Measurements from ENCODE around the gene POTEM. TPM values are rescaled to one million over a fixed set of nuclear protein-coding genes. Genes with fewer than 3 reads are reported as not detected.
A peak's percentile ranks its signal among the peaks of the same experiment; 100 is the strongest.
"Not testable (repeated sequence)": the region's sequence is repeated elsewhere in the genome, so short reads cannot be mapped to it uniquely, and the experiment has no call there.

Gene POTEM
- total RNA-seq = not detected

DNA sequence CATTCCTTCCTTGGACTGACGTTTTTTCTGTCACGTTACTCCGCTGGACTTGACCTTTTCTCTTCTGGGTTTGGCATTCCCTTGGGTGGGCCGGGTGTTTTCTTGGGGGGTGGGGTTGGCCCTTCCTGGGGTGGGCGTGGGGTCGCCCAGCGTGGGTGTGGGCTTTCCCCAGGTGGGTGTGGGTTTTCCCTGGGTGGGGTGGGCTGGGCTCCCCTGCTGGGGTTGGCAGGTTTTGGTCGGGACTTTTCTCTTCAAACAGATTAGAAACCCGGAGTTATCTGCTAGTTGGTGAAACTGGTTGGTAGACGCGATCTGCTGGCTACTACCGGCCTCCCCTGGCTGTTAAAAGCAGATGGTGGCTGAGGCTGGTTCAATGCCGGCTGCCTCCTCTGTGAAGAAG lies at the start of gene POTEM:
Gene POTEM, plus strand, starts transcription at position 301 of the 400 bp plus-strand sequence. Its CDS starts 52 bp downstream, at position 353.
- H3K36me3 ChIP-seq; DNase-seq; ATAC-seq (ENCODE audit: low FRiP score in 2 of 2); H3K27ac ChIP-seq; H3K4me3 ChIP-seq; H3K4me1 ChIP-seq; H3K27me3 ChIP-seq; H3K9me3 ChIP-seq: not testable (repeated sequence)
- WGBS, 2 donors = no CpG with 5 or more reads among the region's 13 CpGs

GRCh38 chr14:18918345-18918744 lies 48.9 kb upstream of the POTEM start:
- not testable (repeated sequence) for H3K27me3 ChIP-seq; ATAC-seq (ENCODE audit: low FRiP score in 2 of 2); H3K4me3 ChIP-seq; DNase-seq; H3K9me3 ChIP-seq; H3K4me1 ChIP-seq; H3K27ac ChIP-seq; H3K36me3 ChIP-seq
- 88% methylated on average over 6 of the region's 8 CpGs; no CpG with 5 or more reads in 1 of the 2 donors for WGBS, 2 donors

DNA sequence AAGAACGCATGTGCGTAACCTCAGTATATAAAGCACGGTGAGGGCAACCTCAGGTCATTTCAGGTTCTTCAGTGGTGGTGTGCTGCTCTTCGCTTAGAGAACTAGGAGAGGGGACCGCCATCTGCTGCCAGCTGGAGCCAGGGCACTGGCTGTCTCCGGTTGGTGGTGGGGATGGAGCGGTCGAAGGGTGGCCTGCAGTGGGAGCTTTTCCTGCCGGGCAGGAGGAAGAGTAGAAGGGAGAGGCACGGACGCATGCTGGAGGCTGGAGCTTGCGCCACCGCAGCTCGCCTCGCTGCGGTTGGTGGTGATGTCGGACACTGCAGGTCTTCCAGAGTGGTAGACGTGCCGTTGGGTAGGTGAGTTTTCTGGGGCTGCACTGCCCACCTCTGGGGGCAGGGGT lies 47.2 kb upstream of the POTEM start:
- H3K36me3 ChIP-seq, H3K4me1 ChIP-seq, DNase-seq, H3K27ac ChIP-seq, H3K9me3 ChIP-seq, H3K27me3 ChIP-seq, H3K4me3 ChIP-seq: not testable (repeated sequence)
- peak; percentile 12 to 41 for ATAC-seq (ENCODE audit: low FRiP score in 2 of 2)
- WGBS, 2 donors = 93% methylated on average over 5 of the region's 19 CpGs; no CpG with 5 or more reads in 1 of the 2 donors

DNA sequence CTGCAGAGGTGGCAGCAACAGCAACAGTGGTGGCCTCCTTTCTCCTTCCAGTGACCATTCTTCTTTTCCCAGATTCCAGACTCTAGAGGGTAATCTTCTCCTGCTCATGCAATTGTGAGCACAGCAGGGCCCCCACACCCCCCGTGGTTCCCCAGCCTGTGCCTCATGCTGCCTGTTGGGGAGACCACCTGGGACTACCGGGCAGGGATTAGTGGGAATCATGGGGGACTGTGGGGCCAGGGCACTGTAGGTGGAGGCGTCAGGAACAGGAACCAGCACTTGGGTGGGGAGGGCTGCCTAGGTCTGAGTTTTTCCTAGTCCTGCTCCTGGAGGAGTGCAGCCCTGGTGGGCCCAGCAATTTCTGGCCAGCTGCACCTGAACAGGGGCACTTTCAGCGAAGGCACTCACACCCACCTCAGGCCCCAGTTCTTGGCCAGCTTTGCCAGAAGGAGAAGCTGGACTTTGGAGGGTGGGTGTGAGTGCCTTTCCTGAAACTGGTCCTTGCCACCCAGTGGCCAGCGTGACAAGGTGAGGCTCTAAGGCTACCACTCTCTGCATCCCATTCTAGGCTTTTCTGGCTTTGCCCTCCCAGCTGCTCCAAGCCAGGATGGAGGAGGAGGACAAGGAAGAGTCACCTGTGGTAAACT lies 46.1 kb upstream of the POTEM start:
- not testable (repeated sequence) for H3K4me1 ChIP-seq, H3K27me3 ChIP-seq, H3K4me3 ChIP-seq, H3K27ac ChIP-seq, H3K9me3 ChIP-seq, H3K36me3 ChIP-seq, DNase-seq
- ATAC-seq (ENCODE audit: low FRiP score in 2 of 2) = peak; percentile 35 to 69
- WGBS, 2 donors = 72 to 73% methylated on average over 2 of the region's 5 CpGs

GRCh38 chr14:18936848-18937247 lies 30.4 kb upstream of the POTEM start:
- not testable (repeated sequence) for H3K4me1 ChIP-seq; ATAC-seq (ENCODE audit: low FRiP score in 2 of 2); H3K27me3 ChIP-seq; DNase-seq; H3K27ac ChIP-seq; H3K9me3 ChIP-seq; H3K4me3 ChIP-seq; H3K36me3 ChIP-seq
- 100% methylated on average over 1 of the region's 9 CpGs; no CpG with 5 or more reads in 1 of the 2 donors for WGBS, 2 donors

DNA sequence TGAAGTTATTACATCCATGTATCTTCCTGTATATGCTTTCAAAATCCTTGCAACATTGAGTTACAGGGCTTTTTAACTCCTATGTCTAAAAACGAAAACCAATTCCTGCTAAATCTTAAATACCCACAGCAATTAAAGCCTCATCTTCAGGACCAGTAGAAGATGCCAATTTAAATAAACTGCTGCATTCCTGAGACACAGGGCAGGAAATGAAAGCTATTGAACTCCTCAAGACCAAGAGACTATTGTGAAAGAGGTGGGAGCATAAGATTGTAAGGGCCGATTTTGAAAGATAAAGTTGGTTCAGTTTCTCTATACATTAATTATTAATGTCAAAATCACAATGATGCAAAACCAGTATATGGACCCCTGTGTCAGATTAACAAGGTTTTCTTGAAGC lies 28.5 kb upstream of the POTEM start:
- no CpG with 5 or more reads among the region's 2 CpGs for WGBS, 2 donors
- not testable (repeated sequence) for H3K27me3 ChIP-seq; H3K9me3 ChIP-seq; H3K27ac ChIP-seq; ATAC-seq (ENCODE audit: low FRiP score in 2 of 2); H3K4me1 ChIP-seq; H3K36me3 ChIP-seq; H3K4me3 ChIP-seq; DNase-seq

DNA sequence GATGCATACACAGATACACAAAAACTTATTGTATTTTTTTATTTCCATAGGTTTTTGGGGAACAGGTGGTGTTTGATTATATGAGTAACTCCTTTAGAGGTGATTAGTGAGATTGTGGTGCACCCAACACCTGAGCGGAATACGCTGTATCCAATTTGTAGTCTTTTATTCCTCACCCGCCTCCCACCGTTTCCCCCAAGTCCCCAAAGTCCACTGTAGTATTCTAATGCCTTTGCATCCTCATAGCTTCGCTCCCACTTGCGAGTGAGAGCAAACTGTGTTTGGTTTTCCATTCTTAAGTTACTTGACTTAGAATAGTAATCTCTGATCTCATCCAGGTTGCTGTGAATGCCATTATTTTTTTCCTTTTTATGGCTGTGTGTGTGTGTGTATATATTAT lies 17.3 kb upstream of the POTEM start:
- H3K4me3 ChIP-seq, H3K36me3 ChIP-seq, DNase-seq, H3K9me3 ChIP-seq, H3K27ac ChIP-seq, H3K4me1 ChIP-seq, H3K27me3 ChIP-seq: not testable (repeated sequence)
- peak in 1 of 2 donors; percentile 74 for ATAC-seq (ENCODE audit: low FRiP score in 2 of 2)
- whole genome bisulfite sequencing, 2 donors = 72 to 76% methylated on average over 4 of the region's 6 CpGs

DNA sequence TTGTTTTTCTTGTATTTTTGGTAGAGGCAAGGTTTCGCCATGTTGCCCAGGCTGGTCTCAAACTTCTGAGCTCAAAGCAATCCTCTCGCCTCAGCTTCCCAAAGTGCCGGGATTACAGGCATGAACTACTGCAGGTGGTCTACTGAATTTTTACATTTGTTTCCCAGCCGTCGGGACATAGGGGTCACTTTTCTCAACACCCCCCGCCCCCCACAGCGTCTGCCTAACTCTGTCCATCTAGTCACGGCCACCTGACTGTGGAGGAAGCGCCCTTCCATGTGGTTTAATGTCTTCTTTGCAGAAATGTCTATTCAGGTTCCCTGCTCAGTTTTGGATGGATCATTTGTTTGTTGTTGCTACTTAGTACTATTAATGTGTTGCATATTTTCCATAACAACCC lies 14.1 kb upstream of the POTEM start:
- DNase-seq (peak in 1 of 2 donors; percentile 15), ATAC-seq (ENCODE audit: low FRiP score in 2 of 2) (peak; percentile 43 to 57)

GRCh38 chr14:18955816-18956215 lies 11.4 kb upstream of the POTEM start:
- not testable (repeated sequence) for H3K27me3 ChIP-seq; H3K4me1 ChIP-seq; ATAC-seq (ENCODE audit: low FRiP score in 2 of 2); H3K36me3 ChIP-seq; H3K4me3 ChIP-seq; H3K9me3 ChIP-seq; DNase-seq; H3K27ac ChIP-seq
- 60 to 64% methylated on average over 4 to 5 of the region's 6 CpGs for WGBS, 2 donors

More for the DNA sequence above, 14.1 kb upstream of the POTEM start:
- not testable (repeated sequence) for H3K36me3 ChIP-seq, H3K9me3 ChIP-seq, H3K4me1 ChIP-seq, H3K27ac ChIP-seq, H3K4me3 ChIP-seq, H3K27me3 ChIP-seq
- WGBS, 2 donors = 74 to 84% methylated on average over 9 of the region's 9 CpGs

GRCh38 chr14:18961576-18961975 lies 5.7 kb upstream of the POTEM start:
- WGBS, 2 donors = 37 to 60% methylated on average over 1 of the region's 2 CpGs
- not testable (repeated sequence) for H3K27ac ChIP-seq; H3K4me3 ChIP-seq; H3K9me3 ChIP-seq; ATAC-seq (ENCODE audit: low FRiP score in 2 of 2); H3K4me1 ChIP-seq; H3K27me3 ChIP-seq; H3K36me3 ChIP-seq; DNase-seq

DNA sequence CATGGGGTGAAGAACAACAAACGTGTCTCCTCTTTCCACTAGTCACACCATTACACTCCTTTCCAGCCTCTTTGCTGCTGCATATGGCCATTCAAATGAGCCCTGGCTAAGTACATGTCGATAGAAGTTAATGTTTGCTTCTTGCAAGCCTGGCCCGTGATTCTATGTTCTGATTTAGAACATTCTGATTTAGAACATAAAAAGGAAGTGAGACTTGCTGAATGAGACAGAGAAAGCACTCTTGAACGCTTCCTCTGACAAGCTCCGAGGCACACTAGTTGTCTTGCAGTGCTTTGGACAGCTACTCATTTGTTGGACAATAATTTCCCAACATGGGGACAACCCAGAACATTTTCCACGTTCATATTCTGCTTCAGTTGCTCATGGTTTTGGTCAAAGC lies 5.1 kb upstream of the POTEM start:
- H3K27ac ChIP-seq; H3K9me3 ChIP-seq; H3K27me3 ChIP-seq; DNase-seq; ATAC-seq (ENCODE audit: low FRiP score in 2 of 2); H3K4me3 ChIP-seq; H3K36me3 ChIP-seq; H3K4me1 ChIP-seq: not testable (repeated sequence)
- no CpG with 5 or more reads among the region's 6 CpGs for WGBS, 2 donors

GRCh38 chr14:18963276-18963675 lies 4.0 kb upstream of the POTEM start:
- DNase-seq (peak in 1 of 2 donors; percentile 35), ATAC-seq (ENCODE audit: low FRiP score in 2 of 2) (peak; percentile 27 to 33)
- H3K27me3 ChIP-seq, H3K4me1 ChIP-seq, H3K4me3 ChIP-seq, H3K27ac ChIP-seq, H3K36me3 ChIP-seq, H3K9me3 ChIP-seq: not testable (repeated sequence)
- WGBS, 2 donors = 59 to 87% methylated on average over 4 to 6 of the region's 6 CpGs

DNA sequence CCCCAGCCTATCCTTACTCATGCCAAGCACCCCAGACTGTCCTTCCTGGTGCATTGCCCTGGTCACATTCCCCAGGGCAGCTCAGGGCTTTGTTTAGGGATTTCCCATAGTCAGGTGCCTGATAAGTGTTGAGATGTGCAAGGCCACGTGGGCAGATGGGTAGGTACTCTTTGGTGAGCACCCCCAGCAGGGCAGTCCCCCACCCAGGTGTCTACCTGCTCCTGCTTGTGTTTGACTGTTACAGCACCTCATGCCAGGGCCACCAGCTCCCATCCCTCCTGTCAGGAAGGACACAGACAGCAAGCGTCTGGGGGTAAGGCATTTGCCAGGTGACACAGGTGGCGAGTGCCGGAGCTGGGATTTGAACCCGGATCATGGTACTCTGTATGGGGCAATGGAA lies 2.4 kb upstream of the POTEM start:
- no CpG with 5 or more reads among the region's 5 CpGs for WGBS, 2 donors
- ATAC-seq (ENCODE audit: low FRiP score in 2 of 2) = peak; percentile 34 to 73
- not testable (repeated sequence) for DNase-seq, H3K27ac ChIP-seq, H3K9me3 ChIP-seq, H3K27me3 ChIP-seq, H3K36me3 ChIP-seq, H3K4me1 ChIP-seq, H3K4me3 ChIP-seq

DNA sequence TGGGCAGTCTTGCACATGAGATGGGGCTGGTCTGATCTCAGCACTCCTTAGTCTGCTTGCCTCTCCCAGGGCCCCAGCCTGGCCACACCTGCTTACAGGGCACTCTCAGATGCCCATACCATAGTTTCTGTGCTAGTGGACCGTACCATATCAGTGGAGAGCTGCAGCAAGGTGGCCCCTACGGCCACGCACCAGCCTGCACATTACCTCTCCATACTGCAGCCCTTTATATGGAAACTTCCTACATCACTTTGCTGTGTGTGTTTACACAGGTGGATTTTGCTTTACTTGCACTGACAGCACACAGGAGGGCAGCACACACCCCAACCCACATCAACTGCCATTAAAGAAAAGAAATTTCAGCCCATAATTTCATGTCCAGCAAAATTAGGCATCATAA lies 35.3 kb downstream of the POTEM start:
- not testable (repeated sequence) for ATAC-seq (ENCODE audit: low FRiP score in 2 of 2); H3K9me3 ChIP-seq; H3K36me3 ChIP-seq; H3K4me1 ChIP-seq; H3K27ac ChIP-seq; H3K27me3 ChIP-seq; H3K4me3 ChIP-seq
- WGBS, 2 donors = 72 to 90% methylated on average over 3 of the region's 3 CpGs
- DNase-seq = peak in 1 of 2 donors; percentile 15
